Kidney epithelial cell (primary cell): ENCODE results near the gene PHC1. TPM values are rescaled to one million over a fixed set of nuclear protein-coding genes. Genes with fewer than 3 reads are reported as not detected.

Source experiments
- DNase-seq: peaks from one replicate; pipeline ENCODE4 v3.0.0-alpha.2; 2010; ENCODE audit warnings: low read depth
- H3K27me3 ChIP-seq: 2 replicates; pipeline ENCODE4 v1.6.0; 2011; ENCODE audit warnings: low read length; ENCODE audit not compliant: control insufficient read depth, insufficient read depth
- H3K36me3 ChIP-seq: 2 replicates; pipeline ENCODE4 v1.5.1; 2011; ENCODE audit warnings: low read length; ENCODE audit not compliant: control insufficient read depth, insufficient read depth
- H3K4me3 ChIP-seq: 2 replicates; pipeline ENCODE4 v1.5.1; 2011; ENCODE audit warnings: low read depth, mild to moderate bottlenecking, control low read depth, low read length
- total RNA-seq: library from RNA; depleted of rRNA; stranded (reverse); fragments of >200 nt; gene quantifications from 2 replicates; pipeline ENCODE4 v1.2.3, GENCODE V29; 2015
- TF ChIP-seq, protein P1 (sequence below): IDR thresholded peaks from 2 replicates; pipeline ENCODE4 v1.5.1; 2011; ENCODE audit warnings: mild to moderate bottlenecking, moderate library complexity, low read length, control low read depth, inconsistent platforms; ENCODE audit not compliant: insufficient read depth, poor library complexity, severe bottlenecking

The PHC1 gene
- total RNA-seq, 1 donor from 2014 or later, result 67.8 TPM

GRCh38 chr12:8949342-8950220 lies 35.3 kb downstream of the PHC1 start, which contains the start of gene M6PR:
Gene M6PR (minus strand): TSS chr12:8949645. CDS start chr12:8946404, 3,241 bp downstream.
- TF ChIP-seq, protein P1, sequence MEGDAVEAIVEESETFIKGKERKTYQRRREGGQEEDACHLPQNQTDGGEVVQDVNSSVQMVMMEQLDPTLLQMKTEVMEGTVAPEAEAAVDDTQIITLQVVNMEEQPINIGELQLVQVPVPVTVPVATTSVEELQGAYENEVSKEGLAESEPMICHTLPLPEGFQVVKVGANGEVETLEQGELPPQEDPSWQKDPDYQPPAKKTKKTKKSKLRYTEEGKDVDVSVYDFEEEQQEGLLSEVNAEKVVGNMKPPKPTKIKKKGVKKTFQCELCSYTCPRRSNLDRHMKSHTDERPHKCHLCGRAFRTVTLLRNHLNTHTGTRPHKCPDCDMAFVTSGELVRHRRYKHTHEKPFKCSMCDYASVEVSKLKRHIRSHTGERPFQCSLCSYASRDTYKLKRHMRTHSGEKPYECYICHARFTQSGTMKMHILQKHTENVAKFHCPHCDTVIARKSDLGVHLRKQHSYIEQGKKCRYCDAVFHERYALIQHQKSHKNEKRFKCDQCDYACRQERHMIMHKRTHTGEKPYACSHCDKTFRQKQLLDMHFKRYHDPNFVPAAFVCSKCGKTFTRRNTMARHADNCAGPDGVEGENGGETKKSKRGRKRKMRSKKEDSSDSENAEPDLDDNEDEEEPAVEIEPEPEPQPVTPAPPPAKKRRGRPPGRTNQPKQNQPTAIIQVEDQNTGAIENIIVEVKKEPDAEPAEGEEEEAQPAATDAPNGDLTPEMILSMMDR, result peak; percentile 61
- Histone ChIP-seq H3K4me3 (peak within 1 kb of the TSS; percentile 85), H3K27me3 (no peaks in the 10 kb centered on the region), H3K36me3 (no peaks in the 10 kb centered on the region)
- peak; percentile 75 for DNase-seq

- TF ChIP-seq, protein P1, result no peak
- DNase-seq, result no peak
- Histone ChIP-seq H3K36me3 (no peaks in the 10 kb centered on the region), H3K4me3 (peak overlapping the region; percentile 85), H3K27me3 (no peaks in the 10 kb centered on the region)
These were observed 35.9 kb downstream of the PHC1 start for GRCh38 chr12:8950221-8950527.

GRCh38 chr12:8950702-8951478 lies 36.6 kb downstream of the PHC1 start:
- no peaks in the 10 kb centered on the region for H3K36me3 ChIP-seq
- TF ChIP-seq, protein P1, result no peak
- H3K27me3 ChIP-seq, result no peaks in the 10 kb centered on the region
- no peak for DNase-seq
- H3K4me3 ChIP-seq, result peak overlapping the region; percentile 85

GRCh38 chr12:8951744-8952143 lies 37.4 kb downstream of the PHC1 start:
- TF ChIP-seq, protein P1, result no peak
- no peaks in the 10 kb centered on the region for H3K36me3 ChIP-seq
- H3K4me3 ChIP-seq, result no peak overlapping the region
- no peak for DNase-seq
- no peaks in the 10 kb centered on the region for H3K27me3 ChIP-seq

DNA sequence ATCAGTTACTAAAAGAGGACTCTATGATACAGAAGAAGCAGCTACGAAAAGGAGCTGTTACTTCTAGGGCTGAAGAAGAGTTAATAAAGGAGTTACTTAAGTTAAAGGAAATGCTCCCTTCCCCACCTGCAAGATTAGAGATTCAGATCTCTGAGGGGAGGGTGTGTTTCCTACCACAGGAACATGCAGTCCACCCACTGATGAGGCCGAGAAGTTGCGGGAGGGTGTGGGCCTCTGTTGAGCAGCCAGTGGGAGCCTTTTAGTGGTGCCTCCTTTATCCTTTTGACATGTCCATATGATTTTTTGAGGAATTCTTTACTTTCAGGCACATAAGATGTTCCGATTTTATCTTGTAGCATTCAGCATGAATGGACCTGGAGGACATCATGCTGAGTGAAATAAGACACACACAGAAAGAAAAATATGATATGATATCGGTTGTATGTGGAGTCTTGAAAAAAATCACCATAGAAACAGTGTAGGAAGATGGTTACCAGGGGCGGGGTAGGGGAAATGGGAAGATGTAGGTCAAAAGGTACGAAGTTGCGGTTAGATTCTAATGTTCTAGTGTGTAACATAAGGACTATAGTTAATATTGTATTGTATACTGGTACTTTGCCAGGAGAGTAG lies 39.6 kb downstream of the PHC1 start:
- TF ChIP-seq, protein P1, result no peak
- no peak for DNase-seq
- no peaks in the 10 kb centered on the region for H3K36me3 ChIP-seq
- H3K4me3 ChIP-seq, result no peak overlapping the region
- H3K27me3 ChIP-seq, result no peaks in the 10 kb centered on the region
